Endothelial cell of umbilical vein (primary cell): Measurements from ENCODE around the gene LPAR1.

ENCODE experiments used
- EZH2 ChIP-seq: IDR thresholded peaks from 2 replicates; pipeline ENCODE4 v1.6.1; 2012; ENCODE audit warnings: borderline replicate concordance, low read depth, mild to moderate bottlenecking, moderate library complexity, low read length, inconsistent platforms; ENCODE audit not compliant: severe bottlenecking
- FOS ChIP-seq: IDR thresholded peaks from 2 replicates; pipeline ENCODE4 v1.6.1; 2011; ENCODE audit warnings: mild to moderate bottlenecking, low read length, moderate library complexity, borderline replicate concordance; ENCODE audit not compliant: insufficient read depth
- GATA2 ChIP-seq: IDR thresholded peaks from 2 replicates; pipeline ENCODE4 v1.7.0; 2011; ENCODE audit warnings: low read depth, mild to moderate bottlenecking, moderate library complexity, mixed read lengths, low read length; ENCODE audit not compliant: insufficient read length, insufficient read depth
- JUN ChIP-seq: IDR thresholded peaks from 2 replicates; pipeline ENCODE4 v1.6.1; 2011; ENCODE audit warnings: borderline replicate concordance, low read depth; ENCODE audit not compliant: insufficient read length, insufficient read depth
- MYC ChIP-seq: IDR thresholded peaks from one replicate; pipeline ENCODE4 v1.6.1; 2011; ENCODE audit warnings: mild to moderate bottlenecking, low read depth, low read length
- POLR2A ChIP-seq: IDR thresholded peaks from 2 replicates; pipeline ENCODE4 v1.6.1; 2012; ENCODE audit warnings: low read depth, mild to moderate bottlenecking, control low read depth, low read length
- POLR2AphosphoS5 ChIP-seq: IDR thresholded peaks from 2 replicates; pipeline ENCODE4 v1.6.1; 2012; ENCODE audit warnings: low read depth, mild to moderate bottlenecking, control low read depth, low read length, moderate library complexity; ENCODE audit not compliant: insufficient read depth
- TF ChIP-seq, protein P1 (sequence below), 2 donors: IDR thresholded peaks; 1 replicate in 1 of 2; 2 replicates in 1 of 2; pipeline ENCODE4 v1.5.1; 2011; ENCODE audit warnings: low read length in 2 of 2, mild to moderate bottlenecking in 2 of 2, moderate library complexity in 2 of 2, control low read depth in 1 of 2, inconsistent platforms in 1 of 2, low read depth in 1 of 2; ENCODE audit not compliant: insufficient read depth in 1 of 2; ENCODE audit errors: extremely low read depth in 1 of 2
- TF ChIP-seq, protein P2 (sequence below): IDR thresholded peaks from 2 replicates; pipeline ENCODE4 v1.6.1; 2011; ENCODE audit not compliant: insufficient read depth, insufficient read length

DNA sequence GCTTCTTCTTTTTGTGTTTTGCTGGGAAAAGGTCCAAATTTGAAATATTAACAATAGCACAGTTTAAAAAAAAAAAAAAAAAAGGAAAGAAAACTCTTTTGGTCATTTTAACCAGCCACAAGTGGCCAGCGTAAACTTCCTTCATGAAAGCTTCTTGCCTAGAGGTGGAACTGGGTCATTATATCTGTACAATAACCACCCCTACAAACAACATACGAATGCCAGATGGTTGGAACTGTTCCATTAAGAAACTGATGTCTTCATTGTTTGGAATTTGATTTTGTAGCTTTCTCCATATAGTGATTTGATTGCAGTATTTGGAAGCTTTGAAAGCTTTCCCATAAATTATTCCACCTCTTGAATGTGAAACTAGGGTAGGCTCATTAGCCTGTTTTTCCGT is 18.3 kb upstream of the LPAR1 start:
- TF ChIP-seq, protein P1, sequence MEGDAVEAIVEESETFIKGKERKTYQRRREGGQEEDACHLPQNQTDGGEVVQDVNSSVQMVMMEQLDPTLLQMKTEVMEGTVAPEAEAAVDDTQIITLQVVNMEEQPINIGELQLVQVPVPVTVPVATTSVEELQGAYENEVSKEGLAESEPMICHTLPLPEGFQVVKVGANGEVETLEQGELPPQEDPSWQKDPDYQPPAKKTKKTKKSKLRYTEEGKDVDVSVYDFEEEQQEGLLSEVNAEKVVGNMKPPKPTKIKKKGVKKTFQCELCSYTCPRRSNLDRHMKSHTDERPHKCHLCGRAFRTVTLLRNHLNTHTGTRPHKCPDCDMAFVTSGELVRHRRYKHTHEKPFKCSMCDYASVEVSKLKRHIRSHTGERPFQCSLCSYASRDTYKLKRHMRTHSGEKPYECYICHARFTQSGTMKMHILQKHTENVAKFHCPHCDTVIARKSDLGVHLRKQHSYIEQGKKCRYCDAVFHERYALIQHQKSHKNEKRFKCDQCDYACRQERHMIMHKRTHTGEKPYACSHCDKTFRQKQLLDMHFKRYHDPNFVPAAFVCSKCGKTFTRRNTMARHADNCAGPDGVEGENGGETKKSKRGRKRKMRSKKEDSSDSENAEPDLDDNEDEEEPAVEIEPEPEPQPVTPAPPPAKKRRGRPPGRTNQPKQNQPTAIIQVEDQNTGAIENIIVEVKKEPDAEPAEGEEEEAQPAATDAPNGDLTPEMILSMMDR (IDR thresholded peaks at IDR 0.05; ENCODE audit: extremely low read depth in 1 of 2, insufficient read depth in 1 of 2, low read depth in 1 of 2, low read length in 2 of 2), result no peak
- no peak for TF ChIP-seq POLR2AphosphoS5
- TF ChIP-seq JUN, result no peak
- no peak for TF ChIP-seq FOS
- TF ChIP-seq EZH2, result no peak
- TF ChIP-seq POLR2A, result no peak
- TF ChIP-seq, protein P2, sequence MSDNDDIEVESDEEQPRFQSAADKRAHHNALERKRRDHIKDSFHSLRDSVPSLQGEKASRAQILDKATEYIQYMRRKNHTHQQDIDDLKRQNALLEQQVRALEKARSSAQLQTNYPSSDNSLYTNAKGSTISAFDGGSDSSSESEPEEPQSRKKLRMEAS, result no peak
- no peak for TF ChIP-seq GATA2
- no peak for TF ChIP-seq MYC
